Astrocyte (in vitro differentiated cells and primary cell): ENCODE results near the gene TBKBP1.

Experiments
- EZH2 ChIP-seq: IDR thresholded peaks from 2 replicates; pipeline ENCODE4 v1.6.1; 2012; ENCODE audit warnings: mild to moderate bottlenecking, low read length, inconsistent platforms; ENCODE audit not compliant: insufficient read depth
- TF ChIP-seq, protein P1 (sequence below): IDR thresholded peaks from 2 replicates; pipeline ENCODE4 v1.5.1; 2011; ENCODE audit warnings: low read depth, mild to moderate bottlenecking, inconsistent platforms, low read length, moderate library complexity; ENCODE audit not compliant: insufficient read depth

DNA sequence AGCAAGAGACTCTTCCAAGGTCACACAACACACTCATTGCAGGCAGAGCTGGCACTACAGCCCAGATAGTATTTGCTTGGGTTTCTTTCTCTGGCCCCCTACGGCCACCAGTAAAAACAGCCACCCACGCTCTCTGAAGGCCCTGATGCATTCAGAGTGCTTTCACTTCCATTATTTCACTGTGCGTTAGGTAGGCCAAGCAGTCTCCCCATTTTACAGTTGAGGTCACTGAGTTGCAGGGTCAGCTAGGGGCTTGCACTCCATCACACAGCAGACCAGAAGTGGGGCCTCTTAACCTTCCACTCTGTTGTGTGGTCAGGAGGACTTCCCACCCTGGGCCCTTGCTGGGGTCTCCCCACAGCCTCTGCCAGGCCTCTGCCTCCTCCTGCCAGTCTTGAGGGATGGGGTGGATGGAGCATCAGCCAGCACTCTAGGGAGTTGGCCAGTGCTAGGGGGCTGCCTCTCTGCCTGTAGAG is 41.6 kb downstream of the TBKBP1 start:
- TF ChIP-seq, protein P1, sequence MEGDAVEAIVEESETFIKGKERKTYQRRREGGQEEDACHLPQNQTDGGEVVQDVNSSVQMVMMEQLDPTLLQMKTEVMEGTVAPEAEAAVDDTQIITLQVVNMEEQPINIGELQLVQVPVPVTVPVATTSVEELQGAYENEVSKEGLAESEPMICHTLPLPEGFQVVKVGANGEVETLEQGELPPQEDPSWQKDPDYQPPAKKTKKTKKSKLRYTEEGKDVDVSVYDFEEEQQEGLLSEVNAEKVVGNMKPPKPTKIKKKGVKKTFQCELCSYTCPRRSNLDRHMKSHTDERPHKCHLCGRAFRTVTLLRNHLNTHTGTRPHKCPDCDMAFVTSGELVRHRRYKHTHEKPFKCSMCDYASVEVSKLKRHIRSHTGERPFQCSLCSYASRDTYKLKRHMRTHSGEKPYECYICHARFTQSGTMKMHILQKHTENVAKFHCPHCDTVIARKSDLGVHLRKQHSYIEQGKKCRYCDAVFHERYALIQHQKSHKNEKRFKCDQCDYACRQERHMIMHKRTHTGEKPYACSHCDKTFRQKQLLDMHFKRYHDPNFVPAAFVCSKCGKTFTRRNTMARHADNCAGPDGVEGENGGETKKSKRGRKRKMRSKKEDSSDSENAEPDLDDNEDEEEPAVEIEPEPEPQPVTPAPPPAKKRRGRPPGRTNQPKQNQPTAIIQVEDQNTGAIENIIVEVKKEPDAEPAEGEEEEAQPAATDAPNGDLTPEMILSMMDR = no peak
- TF ChIP-seq EZH2 = no peak
